ENCODE data around the gene C11orf42. TPM values are rescaled to one million over a fixed set of nuclear protein-coding genes. Genes with fewer than 3 reads are reported as not detected.

The C11orf42 gene
- total and polyA plus RNA-seq, 2 donors (not counting 1 experiment from before 2014, with no cell fraction given): not detected

- H4K20me1 ChIP-seq (ENCODE audit: control insufficient read depth, insufficient read depth, low read length, poor library complexity, severe bottlenecking): no peaks in the 10 kb centered on the region
- H3K4me1 ChIP-seq (ENCODE audit: control insufficient read depth in 2 of 2, insufficient read depth in 2 of 2, low read length in 2 of 2): peaks cover 0 to 3% of the 10 kb centered on the region in 2 donors
- H3K36me3 ChIP-seq (replicated peaks in 1 of 2; ENCODE audit: control extremely low read depth in 1 of 2, control insufficient read depth in 1 of 2, extremely low read depth in 1 of 2, insufficient read depth in 2 of 2, low read length in 1 of 2): no peaks in the 10 kb centered on the region
- no peak overlapping the region for H3K9ac ChIP-seq (ENCODE audit: low read length)
- H3K4me3 ChIP-seq (ENCODE audit: control extremely low read depth in 1 of 5, extremely low read depth in 1 of 5, insufficient read depth in 1 of 5, low read depth in 2 of 5, low read length in 4 of 5): no peak overlapping the region
- intact Hi-C loops (cut with micrococcal nuclease): no loop called here
- no peak overlapping the region for H2AFZ ChIP-seq (ENCODE audit: insufficient read depth, low read depth, low read length, poor library complexity, severe bottlenecking)
- no peak for TF ChIP-seq EZH2 (IDR thresholded peaks at IDR 0.05; ENCODE audit: borderline replicate concordance, insufficient read depth, low read depth, low read length, poor library complexity, severe bottlenecking)
- no peak for TF ChIP-seq CTCF (IDR thresholded peaks at IDR 0.05)
- no peaks in the 10 kb centered on the region for H3K9me3 ChIP-seq (ENCODE audit: control extremely low read depth in 1 of 3, control insufficient read depth in 2 of 3, insufficient read depth in 1 of 3, low read length in 2 of 3)
- H3K27me3 ChIP-seq (replicated peaks in 1 of 4; ENCODE audit: control extremely low read depth in 1 of 4, control insufficient read depth in 3 of 4, insufficient read depth in 4 of 4, low read length in 3 of 4): no peaks in the 10 kb centered on the region
- no peak overlapping the region for H3K27ac ChIP-seq (ENCODE audit: low read length in 2 of 2)
- H3K4me1 Mint-ChIP-seq: peaks cover 9% of the 10 kb centered on the region
- no peak for DNase-seq
- H3K27me3 Mint-ChIP-seq: no peaks in the 10 kb centered on the region
- no peak overlapping the region for H3K4me2 ChIP-seq (replicated peaks; ENCODE audit: low read depth, low read length, poor library complexity, severe bottlenecking)
- ChIA-PET CTCF (no interaction called here), POLR2A (no interaction called here)
- ATAC-seq (ENCODE audit: low read depth): no peak
- no peak overlapping the region for H3K27ac Mint-ChIP-seq
- H3K79me2 ChIP-seq (ENCODE audit: control insufficient read depth, insufficient read depth, low read length): no peaks in the 10 kb centered on the region
- WGBS (ENCODE audit: insufficient coverage): 83% methylated on average over 1 of the region's 2 CpGs
- H3K9me3 Mint-ChIP-seq (ENCODE audit: insufficient read depth): no peaks in the 10 kb centered on the region
- no peak overlapping the region for H3K4me3 Mint-ChIP-seq
These were observed 3.9 kb upstream of the C11orf42 start for GRCh38 chr11:6201481-6201880.

- Mint-ChIP-seq H3K27ac (no peak overlapping the region), H3K9me3 (ENCODE audit: insufficient read depth) (no peaks in the 10 kb centered on the region), H3K4me1 (peaks cover 9% of the 10 kb centered on the region), H3K4me3 (no peak overlapping the region), H3K27me3 (no peaks in the 10 kb centered on the region)
- no peak overlapping the region for H3K4me3 ChIP-seq (ENCODE audit: control extremely low read depth in 1 of 5, extremely low read depth in 1 of 5, insufficient read depth in 1 of 5, low read depth in 2 of 5, low read length in 4 of 5)
- intact Hi-C loops (cut with micrococcal nuclease): no loop called here
- H3K27ac ChIP-seq (ENCODE audit: low read length in 2 of 2): no peak overlapping the region
- no peaks in the 10 kb centered on the region for H3K79me2 ChIP-seq (ENCODE audit: control insufficient read depth, insufficient read depth, low read length)
- no peak overlapping the region for H2AFZ ChIP-seq (ENCODE audit: insufficient read depth, low read depth, low read length, poor library complexity, severe bottlenecking)
- no peaks in the 10 kb centered on the region for H4K20me1 ChIP-seq (ENCODE audit: control insufficient read depth, insufficient read depth, low read length, poor library complexity, severe bottlenecking)
- no peaks in the 10 kb centered on the region for H3K27me3 ChIP-seq (replicated peaks in 1 of 4; ENCODE audit: control extremely low read depth in 1 of 4, control insufficient read depth in 3 of 4, insufficient read depth in 4 of 4, low read length in 3 of 4)
- H3K4me1 ChIP-seq (ENCODE audit: control insufficient read depth in 2 of 2, insufficient read depth in 2 of 2, low read length in 2 of 2): peaks cover 0 to 3% of the 10 kb centered on the region in 2 donors
- no peak for ATAC-seq (ENCODE audit: low read depth)
- TF ChIP-seq CTCF (IDR thresholded peaks at IDR 0.05) (no peak), EZH2 (IDR thresholded peaks at IDR 0.05; ENCODE audit: borderline replicate concordance, insufficient read depth, low read depth, low read length, poor library complexity, severe bottlenecking) (no peak)
- POLR2A ChIA-PET: no interaction called here
- DNase-seq: no peak
- H3K9me3 ChIP-seq (ENCODE audit: control extremely low read depth in 1 of 3, control insufficient read depth in 2 of 3, insufficient read depth in 1 of 3, low read length in 2 of 3): no peaks in the 10 kb centered on the region
- H3K36me3 ChIP-seq (replicated peaks in 1 of 2; ENCODE audit: control extremely low read depth in 1 of 2, control insufficient read depth in 1 of 2, extremely low read depth in 1 of 2, insufficient read depth in 2 of 2, low read length in 1 of 2): no peaks in the 10 kb centered on the region
- H3K4me2 ChIP-seq (replicated peaks; ENCODE audit: low read depth, low read length, poor library complexity, severe bottlenecking): no peak overlapping the region
- CTCF ChIA-PET: no interaction called here
- WGBS (ENCODE audit: insufficient coverage): 100% methylated on average over 1 of the region's 1 CpG
- no peak overlapping the region for H3K9ac ChIP-seq (ENCODE audit: low read length)
These were observed 3.3 kb upstream of the C11orf42 start for GRCh38 chr11:6202041-6202440.

All from B cell (primary cell).